ENCODE measurements around the gene KLHL3. TPM values are rescaled to one million over a fixed set of nuclear protein-coding genes. Genes with fewer than 3 reads are reported as not detected.

Gene KLHL3
- total and polyA plus RNA-seq, 9 of the 15 experiments (the other 6 are each of a cell fraction or from before 2014, with no cell fraction given), result under 0.01 to 1.5 (median 0.22) TPM

DNA sequence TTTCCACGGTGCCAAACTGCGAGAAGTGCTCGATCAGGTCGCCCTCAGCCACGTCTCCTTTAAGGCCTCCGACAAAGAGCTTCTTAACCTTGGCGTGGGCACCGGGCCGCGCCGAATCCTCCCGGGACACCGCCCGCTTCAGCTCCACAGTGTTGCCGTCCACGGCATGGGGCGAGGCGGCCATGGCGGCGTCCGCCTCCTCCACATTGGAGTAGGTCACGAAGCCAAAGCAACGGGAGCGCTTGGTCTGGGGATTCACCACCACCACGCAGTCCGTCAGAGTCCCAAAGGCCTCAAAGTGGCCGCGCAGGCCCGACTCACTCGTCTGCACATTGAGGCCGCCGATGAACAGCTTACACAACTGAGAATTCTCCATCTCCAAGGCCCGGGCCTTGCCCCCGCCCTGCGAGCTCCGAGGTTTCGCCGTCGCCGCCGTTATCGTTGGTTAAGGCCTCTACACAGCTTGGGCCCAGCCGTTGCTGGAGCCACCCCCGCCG is 17.9 kb upstream of the KLHL3 start (continued):
- TF ChIP-seq SAP30 (IDR thresholded peaks at IDR 0.05; ENCODE audit: borderline replicate concordance, insufficient read depth, low read depth, low read length, poor library complexity, severe bottlenecking) (peak; percentile 55), NFXL1 (CRISPR knock-in tag; IDR thresholded peaks at IDR 0.05) (no peak), ZNF592 (IDR thresholded peaks at IDR 0.05) (0 out of 2 replicates have a peak, but pooled peaks have one; percentile 3), RBM15 (IDR thresholded peaks at IDR 0.05; ENCODE audit: insufficient read depth, low read length) (0 out of 2 replicates have a peak, but pooled peaks have one; percentile 68), ZFX (CRISPR knock-in tag; IDR thresholded peaks at IDR 0.05) (peak; percentile 97), BRD4 (IDR thresholded peaks at IDR 0.05) (0 out of 2 replicates have a peak, but pooled peaks have one; percentile 71), HNRNPL (IDR thresholded peaks at IDR 0.05; ENCODE audit: low read depth, low read length) (no peak), SAFB (IDR thresholded peaks at IDR 0.05; ENCODE audit: borderline replicate concordance, low read depth, low read length) (peak; percentile 56; the same call in 1 of the 2 replicates), RBBP5 (IDR thresholded peaks at IDR 0.05; ENCODE audit: borderline replicate concordance, insufficient read depth, low read length, poor library complexity, severe bottlenecking) (peak; percentile 70), FOS (IDR thresholded peaks at IDR 0.05; ENCODE audit: extremely low read depth, insufficient read length) (no peak), NCOA4 (IDR thresholded peaks at IDR 0.05; ENCODE audit: partially characterized antibody) (no peak), BRCA1 (IDR thresholded peaks at IDR 0.05) (no peak), BRCA1 (CRISPR knock-in tag; IDR thresholded peaks at IDR 0.05) (peak; percentile 58; the same call in 1 of the 2 replicates), HDAC2 (IDR thresholded peaks at IDR 0.05) (peak; percentile 10; the same call in 1 of the 2 replicates)
- TF ChIP-seq, protein P1, sequence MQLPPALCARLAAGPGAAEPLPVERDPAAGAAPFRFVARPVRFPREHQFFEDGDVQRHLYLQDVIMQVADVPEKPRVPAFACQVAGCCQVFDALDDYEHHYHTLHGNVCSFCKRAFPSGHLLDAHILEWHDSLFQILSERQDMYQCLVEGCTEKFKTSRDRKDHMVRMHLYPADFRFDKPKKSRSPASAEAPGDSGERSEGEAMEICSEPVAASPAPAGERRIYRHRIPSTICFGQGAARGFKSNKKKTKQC (CRISPR knock-in tag; IDR thresholded peaks at IDR 0.05), result 0 out of 2 replicates have a peak, but pooled peaks have one; percentile 30
- TF ChIP-seq, protein P2, sequence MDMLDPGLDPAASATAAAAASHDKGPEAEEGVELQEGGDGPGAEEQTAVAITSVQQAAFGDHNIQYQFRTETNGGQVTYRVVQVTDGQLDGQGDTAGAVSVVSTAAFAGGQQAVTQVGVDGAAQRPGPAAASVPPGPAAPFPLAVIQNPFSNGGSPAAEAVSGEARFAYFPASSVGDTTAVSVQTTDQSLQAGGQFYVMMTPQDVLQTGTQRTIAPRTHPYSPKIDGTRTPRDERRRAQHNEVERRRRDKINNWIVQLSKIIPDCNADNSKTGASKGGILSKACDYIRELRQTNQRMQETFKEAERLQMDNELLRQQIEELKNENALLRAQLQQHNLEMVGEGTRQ (CRISPR knock-in tag; IDR thresholded peaks at IDR 0.05), result peak; percentile 3; the same call in 1 of the 2 replicates
- TF ChIP-seq, protein P3, sequence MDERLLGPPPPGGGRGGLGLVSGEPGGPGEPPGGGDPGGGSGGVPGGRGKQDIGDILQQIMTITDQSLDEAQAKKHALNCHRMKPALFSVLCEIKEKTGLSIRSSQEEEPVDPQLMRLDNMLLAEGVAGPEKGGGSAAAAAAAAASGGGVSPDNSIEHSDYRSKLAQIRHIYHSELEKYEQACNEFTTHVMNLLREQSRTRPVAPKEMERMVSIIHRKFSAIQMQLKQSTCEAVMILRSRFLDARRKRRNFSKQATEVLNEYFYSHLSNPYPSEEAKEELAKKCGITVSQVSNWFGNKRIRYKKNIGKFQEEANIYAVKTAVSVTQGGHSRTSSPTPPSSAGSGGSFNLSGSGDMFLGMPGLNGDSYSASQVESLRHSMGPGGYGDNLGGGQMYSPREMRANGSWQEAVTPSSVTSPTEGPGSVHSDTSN (CRISPR knock-in tag; IDR thresholded peaks at IDR 0.05; ENCODE audit: low read depth), result peak; percentile 1; the same call in 1 of the 2 replicates
- TF ChIP-seq, protein P3 (tag; conservative IDR thresholded peaks at IDR 0.05; ENCODE audit: low read depth), result no peak
